ENCODE data around the gene CEP41. TPM values are rescaled to one million over a fixed set of nuclear protein-coding genes. Genes with fewer than 3 reads are reported as not detected.
A peak's percentile ranks its signal among the peaks of the same experiment; 100 is the strongest.

CEP41 gene
- polyA plus RNA-seq, 1 donor from 2014 or later, result 47.0 TPM

DNA sequence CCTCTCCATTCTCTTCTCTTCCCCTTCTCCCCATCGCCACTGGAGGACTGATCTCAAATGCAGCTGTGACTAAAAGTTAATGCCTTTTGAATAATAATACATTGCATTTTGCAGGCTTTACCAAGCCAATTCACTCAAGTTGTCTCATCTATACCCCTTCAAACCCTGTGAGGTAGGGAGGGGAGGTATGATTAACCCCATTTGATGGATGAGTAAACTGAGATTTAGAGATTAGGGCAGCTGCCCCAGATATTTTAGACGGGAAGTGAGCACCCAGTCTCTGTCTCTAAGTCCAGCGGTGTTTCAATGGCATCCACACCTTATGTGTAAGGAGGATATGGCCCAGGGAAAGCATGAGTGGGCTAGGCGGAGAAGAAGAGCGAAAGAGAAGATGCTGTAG lies 95.1 kb downstream of the CEP41 start:
- H3K9me2 ChIP-seq (ENCODE audit: insufficient read depth, low read length), result no peaks in the 10 kb centered on the region
- H2AFZ ChIP-seq (ENCODE audit: low read depth, low read length), result no peak overlapping the region
- peak overlapping the region; percentile 81 for H3K27ac ChIP-seq (ENCODE audit: low read length)
- TF ChIP-seq MXI1 (conservative IDR thresholded peaks at IDR 0.05; ENCODE audit: poor library complexity, severe bottlenecking), result no peak
- TF ChIP-seq SMC3 (conservative IDR thresholded peaks at IDR 0.05; ENCODE audit: poor library complexity), result no peak
- no peak for TF ChIP-seq RAD21 (conservative IDR thresholded peaks at IDR 0.05)
- TF ChIP-seq, protein P1, sequence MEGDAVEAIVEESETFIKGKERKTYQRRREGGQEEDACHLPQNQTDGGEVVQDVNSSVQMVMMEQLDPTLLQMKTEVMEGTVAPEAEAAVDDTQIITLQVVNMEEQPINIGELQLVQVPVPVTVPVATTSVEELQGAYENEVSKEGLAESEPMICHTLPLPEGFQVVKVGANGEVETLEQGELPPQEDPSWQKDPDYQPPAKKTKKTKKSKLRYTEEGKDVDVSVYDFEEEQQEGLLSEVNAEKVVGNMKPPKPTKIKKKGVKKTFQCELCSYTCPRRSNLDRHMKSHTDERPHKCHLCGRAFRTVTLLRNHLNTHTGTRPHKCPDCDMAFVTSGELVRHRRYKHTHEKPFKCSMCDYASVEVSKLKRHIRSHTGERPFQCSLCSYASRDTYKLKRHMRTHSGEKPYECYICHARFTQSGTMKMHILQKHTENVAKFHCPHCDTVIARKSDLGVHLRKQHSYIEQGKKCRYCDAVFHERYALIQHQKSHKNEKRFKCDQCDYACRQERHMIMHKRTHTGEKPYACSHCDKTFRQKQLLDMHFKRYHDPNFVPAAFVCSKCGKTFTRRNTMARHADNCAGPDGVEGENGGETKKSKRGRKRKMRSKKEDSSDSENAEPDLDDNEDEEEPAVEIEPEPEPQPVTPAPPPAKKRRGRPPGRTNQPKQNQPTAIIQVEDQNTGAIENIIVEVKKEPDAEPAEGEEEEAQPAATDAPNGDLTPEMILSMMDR (IDR thresholded peaks at IDR 0.05; ENCODE audit: poor library complexity, severe bottlenecking), result no peak
- TF ChIP-seq EP300 (conservative IDR thresholded peaks at IDR 0.05; ENCODE audit: poor library complexity, severe bottlenecking), result no peak
- TF ChIP-seq, protein P2, sequence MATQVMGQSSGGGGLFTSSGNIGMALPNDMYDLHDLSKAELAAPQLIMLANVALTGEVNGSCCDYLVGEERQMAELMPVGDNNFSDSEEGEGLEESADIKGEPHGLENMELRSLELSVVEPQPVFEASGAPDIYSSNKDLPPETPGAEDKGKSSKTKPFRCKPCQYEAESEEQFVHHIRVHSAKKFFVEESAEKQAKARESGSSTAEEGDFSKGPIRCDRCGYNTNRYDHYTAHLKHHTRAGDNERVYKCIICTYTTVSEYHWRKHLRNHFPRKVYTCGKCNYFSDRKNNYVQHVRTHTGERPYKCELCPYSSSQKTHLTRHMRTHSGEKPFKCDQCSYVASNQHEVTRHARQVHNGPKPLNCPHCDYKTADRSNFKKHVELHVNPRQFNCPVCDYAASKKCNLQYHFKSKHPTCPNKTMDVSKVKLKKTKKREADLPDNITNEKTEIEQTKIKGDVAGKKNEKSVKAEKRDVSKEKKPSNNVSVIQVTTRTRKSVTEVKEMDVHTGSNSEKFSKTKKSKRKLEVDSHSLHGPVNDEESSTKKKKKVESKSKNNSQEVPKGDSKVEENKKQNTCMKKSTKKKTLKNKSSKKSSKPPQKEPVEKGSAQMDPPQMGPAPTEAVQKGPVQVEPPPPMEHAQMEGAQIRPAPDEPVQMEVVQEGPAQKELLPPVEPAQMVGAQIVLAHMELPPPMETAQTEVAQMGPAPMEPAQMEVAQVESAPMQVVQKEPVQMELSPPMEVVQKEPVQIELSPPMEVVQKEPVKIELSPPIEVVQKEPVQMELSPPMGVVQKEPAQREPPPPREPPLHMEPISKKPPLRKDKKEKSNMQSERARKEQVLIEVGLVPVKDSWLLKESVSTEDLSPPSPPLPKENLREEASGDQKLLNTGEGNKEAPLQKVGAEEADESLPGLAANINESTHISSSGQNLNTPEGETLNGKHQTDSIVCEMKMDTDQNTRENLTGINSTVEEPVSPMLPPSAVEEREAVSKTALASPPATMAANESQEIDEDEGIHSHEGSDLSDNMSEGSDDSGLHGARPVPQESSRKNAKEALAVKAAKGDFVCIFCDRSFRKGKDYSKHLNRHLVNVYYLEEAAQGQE (IDR thresholded peaks at IDR 0.05; ENCODE audit: borderline replicate concordance), result no peak
- no peak for TF ChIP-seq TAF1 (IDR thresholded peaks at IDR 0.05; ENCODE audit: low read depth)
- no peak for TF ChIP-seq EZH2 (IDR thresholded peaks at IDR 0.05; ENCODE audit: borderline replicate concordance, insufficient read depth, low read length, poor library complexity, severe bottlenecking)
- H3K9ac ChIP-seq (ENCODE audit: low read length), result peak overlapping the region; percentile 55
- H3K9me3 ChIP-seq (ENCODE audit: low read length), result no peaks in the 10 kb centered on the region
- H3K4me3 ChIP-seq (ENCODE audit: low read length), result no peak overlapping the region
- no peaks in the 10 kb centered on the region for H3F3A ChIP-seq (ENCODE audit: insufficient read depth, low read length, poor library complexity, severe bottlenecking)
- no peak overlapping the region for H3K4me2 ChIP-seq (ENCODE audit: low read length)
- no peaks in the 10 kb centered on the region for H4K20me1 ChIP-seq (ENCODE audit: insufficient read depth)
- no peaks in the 10 kb centered on the region for H3K27me3 ChIP-seq (ENCODE audit: insufficient read depth, low read depth, low read length)
- no peaks in the 10 kb centered on the region for H3K36me3 ChIP-seq (ENCODE audit: insufficient read depth, low read length)
- no peaks in the 10 kb centered on the region for H3K79me2 ChIP-seq (replicated peaks; ENCODE audit: insufficient read depth, low read length)

DNA sequence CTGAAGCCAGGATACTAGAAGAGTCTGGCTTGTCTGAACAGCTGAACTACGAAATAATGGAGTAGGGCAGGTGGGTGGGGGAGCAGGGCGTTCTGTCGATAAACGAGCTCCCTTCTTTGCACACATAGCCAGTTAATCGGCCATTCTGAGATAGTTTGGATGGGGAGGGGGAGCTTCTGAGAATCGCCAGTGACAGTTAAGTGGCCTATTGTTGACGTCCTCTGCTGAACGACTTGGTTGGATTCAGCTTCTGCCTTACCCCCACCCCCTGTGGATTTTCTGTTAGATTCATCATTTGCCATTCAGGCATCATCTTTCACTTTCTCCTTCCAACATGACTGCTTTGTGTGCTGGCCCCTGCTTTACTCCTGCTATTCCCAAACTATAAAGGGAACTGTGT lies 95.7 kb downstream of the CEP41 start:
- TF ChIP-seq EP300 (conservative IDR thresholded peaks at IDR 0.05; ENCODE audit: poor library complexity, severe bottlenecking), result peak; percentile 67
- TF ChIP-seq SMC3 (conservative IDR thresholded peaks at IDR 0.05; ENCODE audit: poor library complexity), result no peak
- TF ChIP-seq EZH2 (IDR thresholded peaks at IDR 0.05; ENCODE audit: borderline replicate concordance, insufficient read depth, low read length, poor library complexity, severe bottlenecking), result no peak
- no peak for TF ChIP-seq MXI1 (conservative IDR thresholded peaks at IDR 0.05; ENCODE audit: poor library complexity, severe bottlenecking)
- TF ChIP-seq TAF1 (IDR thresholded peaks at IDR 0.05; ENCODE audit: low read depth), result no peak
- TF ChIP-seq, protein P2 (IDR thresholded peaks at IDR 0.05; ENCODE audit: borderline replicate concordance), result peak; percentile 49
- TF ChIP-seq POLR2AphosphoS5 (IDR thresholded peaks at IDR 0.05), result peak; percentile 62
- peak; percentile 33 for TF ChIP-seq RAD21 (conservative IDR thresholded peaks at IDR 0.05)
- TF ChIP-seq, protein P1 (IDR thresholded peaks at IDR 0.05; ENCODE audit: poor library complexity, severe bottlenecking), result no peak
- no peaks in the 10 kb centered on the region for H3K9me2 ChIP-seq (ENCODE audit: insufficient read depth, low read length)
- no peaks in the 10 kb centered on the region for H3K79me2 ChIP-seq (replicated peaks; ENCODE audit: insufficient read depth, low read length)
- no peaks in the 10 kb centered on the region for H3K36me3 ChIP-seq (ENCODE audit: insufficient read depth, low read length)
- H3K4me2 ChIP-seq (ENCODE audit: low read length), result peak overlapping the region; percentile 22
- no peaks in the 10 kb centered on the region for H3K9me3 ChIP-seq (ENCODE audit: low read length)
- H4K20me1 ChIP-seq (ENCODE audit: insufficient read depth), result no peaks in the 10 kb centered on the region
- peak overlapping the region; percentile 81 for H3K27ac ChIP-seq (ENCODE audit: low read length)
- peak overlapping the region; percentile 23 for H3K4me3 ChIP-seq (ENCODE audit: low read length)
- H2AFZ ChIP-seq (ENCODE audit: low read depth, low read length), result peak overlapping the region; percentile 9
- no peaks in the 10 kb centered on the region for H3F3A ChIP-seq (ENCODE audit: insufficient read depth, low read length, poor library complexity, severe bottlenecking)
- H3K9ac ChIP-seq (ENCODE audit: low read length), result peak overlapping the region; percentile 55
- H3K27me3 ChIP-seq (ENCODE audit: insufficient read depth, low read depth, low read length), result no peaks in the 10 kb centered on the region

Data from neural cell (in vitro differentiated cells).